Activated T-cell treated with anti-CD3 and anti-CD28 coated beads for 24 hours (primary cell): ENCODE measurements around the gene TTLL11.

Experiments
- DNase-seq: peaks from one replicate; pipeline ENCODE4 v3.0.0-alpha.2; 2020; ENCODE audit warnings: low read depth

The TTLL11 gene

DNA sequence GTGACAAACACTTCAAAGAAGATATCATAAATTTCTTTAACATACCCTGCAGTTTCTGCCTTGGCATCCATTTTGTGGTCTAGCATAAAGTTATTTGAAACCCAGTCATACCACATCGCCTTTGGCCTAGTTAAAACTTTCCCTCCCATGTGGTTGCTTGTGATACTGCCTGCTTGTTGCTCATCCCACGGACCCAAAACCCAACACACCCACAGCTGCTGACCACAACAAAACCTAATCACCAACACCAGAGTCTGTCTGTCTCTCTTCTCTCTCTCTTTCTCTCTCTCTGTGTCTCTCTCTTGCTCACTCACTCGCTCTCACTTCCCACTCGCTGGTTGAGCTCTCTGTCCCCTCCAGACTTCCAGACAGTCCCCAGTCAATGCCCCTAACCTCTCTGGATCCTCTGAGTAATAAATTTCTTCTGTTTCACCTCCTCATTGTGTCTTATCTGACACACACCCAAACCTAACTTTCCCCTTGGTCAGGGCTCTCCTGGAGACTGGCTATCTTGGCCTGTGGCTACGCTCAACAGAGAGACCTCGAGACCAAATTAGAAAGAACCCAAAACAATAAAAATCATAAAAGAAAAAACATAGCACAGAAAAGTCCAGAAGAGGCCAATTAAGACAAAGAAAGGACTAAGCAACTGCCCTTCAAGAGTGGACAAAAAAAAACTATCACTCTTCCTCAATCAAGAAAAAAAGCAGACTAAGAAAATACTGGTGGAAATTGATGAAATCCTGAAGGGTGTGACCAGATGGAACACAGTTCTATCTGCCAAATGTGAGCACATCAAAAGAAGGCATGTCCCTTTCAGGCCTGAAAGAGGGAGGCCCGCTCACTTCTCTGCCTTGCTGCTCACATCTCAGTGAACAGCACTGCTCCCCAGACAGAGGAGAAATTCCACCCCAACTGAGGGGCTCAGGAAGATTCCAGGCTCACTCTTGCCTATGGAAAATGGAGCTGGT lies 41.5 kb downstream of the TTLL11 start:
- DNase-seq = peak; percentile 45

DNA sequence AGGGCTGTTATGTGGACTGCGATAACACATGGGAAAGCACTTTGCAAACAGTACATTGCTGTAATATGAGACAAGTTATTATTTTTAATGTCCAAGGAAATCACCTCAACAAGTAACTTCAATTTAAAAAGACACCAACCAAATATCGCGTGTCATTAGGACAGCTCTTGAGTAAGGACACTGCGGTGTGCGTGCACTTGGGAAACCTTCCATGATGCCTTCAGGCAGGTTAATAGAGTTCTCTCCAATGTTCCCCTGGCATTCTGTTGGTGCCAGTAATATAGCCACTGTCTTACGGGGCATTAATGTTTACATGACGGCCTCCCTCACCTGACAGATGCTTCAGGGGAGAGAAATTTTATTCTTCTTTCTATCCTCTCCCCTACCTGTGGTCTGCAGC lies 42.9 kb downstream of the TTLL11 start:
- no peak for DNase-seq

DNA sequence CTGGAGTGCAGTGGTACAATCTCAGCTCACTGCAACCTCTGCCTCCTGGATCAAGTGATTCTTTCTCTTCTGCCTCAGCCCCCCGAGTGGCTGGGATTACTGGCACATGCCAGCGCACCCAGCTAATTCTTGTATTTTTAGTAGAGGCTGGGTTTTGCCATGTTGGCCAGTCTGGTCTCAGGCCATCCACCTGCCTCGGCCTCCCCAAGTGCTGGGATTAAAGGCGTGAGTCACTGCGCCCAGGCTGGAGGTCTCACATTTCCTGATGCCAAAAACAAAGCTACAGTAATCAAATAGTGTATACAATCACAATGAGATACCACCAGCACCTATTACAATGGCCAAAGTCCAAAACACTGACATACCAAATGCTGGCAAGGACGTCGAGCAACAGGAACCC lies 51.1 kb downstream of the TTLL11 start:
- no peak for DNase-seq

- DNase-seq = no peak
Measured at GRCh38 chr9:122040561-122041242, 52.4 kb downstream of the TTLL11 start.

GRCh38 chr9:122039234-122039633 lies 53.9 kb downstream of the TTLL11 start:
- DNase-seq = no peak

GRCh38 chr9:122036988-122037387 lies 56.1 kb downstream of the TTLL11 start:
- DNase-seq = no peak

GRCh38 chr9:122036408-122036807 lies 56.7 kb downstream of the TTLL11 start:
- DNase-seq = no peak

DNA sequence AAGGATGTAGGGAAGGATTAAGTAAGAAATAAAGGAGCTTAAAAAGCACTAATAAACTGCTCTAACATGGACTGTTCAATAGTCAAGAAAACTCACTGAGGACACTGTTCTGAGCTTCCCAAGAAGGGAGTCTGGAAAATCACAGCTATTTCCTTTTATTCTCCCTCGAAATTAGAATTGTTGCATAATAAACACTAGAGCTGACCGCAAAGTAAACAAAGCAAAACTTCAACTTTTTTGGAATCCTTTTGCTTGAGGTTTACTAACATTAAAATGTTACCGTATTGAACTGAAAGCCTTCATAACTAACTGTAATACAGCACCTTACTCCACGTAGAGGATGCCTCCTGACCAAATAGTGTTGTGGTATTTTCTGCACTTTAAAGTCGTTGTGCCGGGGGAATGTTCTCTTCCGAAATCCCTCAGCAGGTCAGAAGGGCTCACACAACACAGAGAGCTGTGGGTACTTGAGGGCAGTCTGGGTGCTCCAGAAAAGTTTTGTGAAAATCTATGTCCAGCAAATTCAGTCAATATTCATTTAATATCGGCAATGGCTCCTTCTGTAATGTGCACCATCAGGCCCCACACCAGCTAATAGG lies 59.2 kb downstream of the TTLL11 start:
- no peak for DNase-seq

GRCh38 chr9:122032346-122032745 lies 60.8 kb downstream of the TTLL11 start:
- DNase-seq = no peak

GRCh38 chr9:122031776-122032175 lies 61.3 kb downstream of the TTLL11 start:
- no peak for DNase-seq

- no peak for DNase-seq
Measured at GRCh38 chr9:122031157-122031556, 62.0 kb downstream of the TTLL11 start.

- DNase-seq = no peak
Measured at GRCh38 chr9:122030357-122030756, 62.8 kb downstream of the TTLL11 start.

- no peak for DNase-seq
Measured at GRCh38 chr9:122029898-122030297, 63.2 kb downstream of the TTLL11 start.

DNA sequence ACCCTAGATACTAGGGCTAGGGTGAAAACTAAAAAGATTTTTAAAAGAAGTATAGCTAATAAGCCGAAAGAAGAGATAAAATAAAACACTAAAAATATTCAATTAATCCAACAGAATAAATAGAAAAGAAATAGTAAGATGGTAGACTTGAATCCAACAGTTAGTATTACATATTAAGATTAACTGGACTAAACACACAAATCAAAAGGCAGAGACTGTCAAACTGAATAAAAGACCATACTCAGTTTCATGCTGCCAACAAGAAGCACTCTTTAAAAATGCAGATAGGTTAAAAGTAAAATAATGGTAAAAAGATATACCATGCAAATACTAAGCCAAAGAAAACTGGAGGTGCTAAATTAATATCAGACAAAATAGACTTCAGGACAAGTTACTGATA lies 65.0 kb downstream of the TTLL11 start:
- no peak for DNase-seq

- no peak for DNase-seq
Measured at GRCh38 chr9:122020398-122020797, 72.7 kb downstream of the TTLL11 start.

GRCh38 chr9:122016744-122017143 lies 76.4 kb downstream of the TTLL11 start:
- DNase-seq = no peak

DNA sequence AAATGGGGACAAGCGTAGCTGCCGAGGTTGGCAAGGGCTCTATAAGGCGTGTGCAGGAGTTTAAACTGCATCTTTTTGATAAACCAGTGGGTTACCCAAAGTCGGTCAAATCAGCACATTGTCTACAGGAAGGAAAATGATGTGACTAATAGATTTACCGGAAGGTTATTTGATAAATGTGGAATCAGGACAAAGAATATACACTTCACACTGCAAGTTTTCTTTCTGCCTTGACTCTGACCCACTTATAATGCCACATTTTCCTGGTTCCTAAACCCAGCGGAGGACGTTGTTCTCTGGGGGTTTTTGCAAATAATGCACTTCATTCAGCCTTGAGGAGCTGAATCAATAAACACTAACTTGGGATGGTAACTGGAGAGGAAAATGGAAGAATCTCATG lies 76.8 kb downstream of the TTLL11 start:
- no peak for DNase-seq

- DNase-seq = no peak
Measured at GRCh38 chr9:122015170-122015821, 77.8 kb downstream of the TTLL11 start.

DNA sequence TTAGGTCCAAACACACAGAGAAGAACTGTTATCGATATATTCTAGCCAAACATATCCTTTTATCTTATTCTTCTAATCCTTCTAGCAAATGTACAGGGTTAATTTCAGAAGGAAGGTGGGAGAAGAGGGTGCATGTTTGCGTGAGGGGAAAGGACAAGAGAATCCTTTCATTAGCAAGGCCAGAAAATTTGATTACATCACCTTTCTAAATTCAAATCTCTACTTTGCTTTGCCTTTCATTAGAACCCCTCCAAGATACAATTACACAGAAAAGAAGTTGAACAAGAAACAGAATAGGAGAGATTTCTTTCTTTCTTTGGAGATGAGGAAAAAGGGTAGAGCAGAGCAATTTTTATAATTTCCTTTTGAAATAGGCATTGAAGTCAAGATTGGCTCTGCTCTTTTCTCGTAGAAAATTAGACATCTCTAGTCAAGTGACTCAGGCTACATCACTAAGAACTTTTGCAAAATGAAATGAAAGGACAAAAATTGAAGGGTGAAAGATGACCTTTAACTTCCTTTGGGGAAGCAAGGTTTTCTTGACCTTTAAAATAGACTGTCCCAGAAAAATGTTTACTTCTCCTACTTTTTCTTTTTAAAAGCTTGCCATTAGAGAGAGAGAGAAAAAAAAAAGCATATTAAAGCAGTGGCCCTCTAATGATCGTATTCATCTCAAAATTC lies 81.2 kb downstream of the TTLL11 start:
- no peak for DNase-seq

- DNase-seq = no peak
Measured at GRCh38 chr9:122008559-122008958, 84.5 kb downstream of the TTLL11 start.

DNA sequence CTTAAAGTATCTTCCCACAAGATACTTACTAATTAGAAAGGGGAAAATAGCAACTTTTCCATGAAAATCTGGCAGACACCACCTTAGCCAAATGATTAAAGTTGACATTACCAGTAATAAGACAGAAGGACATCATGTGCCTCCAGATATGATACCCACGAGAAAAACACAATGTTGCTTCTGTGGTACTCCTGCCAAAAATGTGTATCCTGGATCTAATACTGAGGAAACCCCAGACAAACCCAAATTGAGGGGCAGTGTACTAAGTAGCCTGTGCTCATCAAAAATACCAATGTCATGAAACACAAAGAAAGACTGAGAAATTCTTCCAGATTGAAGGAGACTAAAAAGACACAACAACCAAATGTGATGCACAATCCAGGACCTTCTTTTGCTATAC lies 85.3 kb downstream of the TTLL11 start:
- no peak for DNase-seq

GRCh38 chr9:122005597-122005996 lies 87.5 kb downstream of the TTLL11 start:
- DNase-seq = no peak
